ENCODE measurements around the gene RAB4B.
"Not testable (repeated sequence)": the region's sequence is repeated elsewhere in the genome, so short reads cannot be mapped to it uniquely, and the experiment has no call there.

The RAB4B gene

GRCh38 chr19:40833728-40834533, 55.9 kb downstream of the RAB4B start (continued):
- peak; percentile 71; the same call in 1 of the 2 replicates for TF ChIP-seq ZNF692 (tag by site-specific recombination; IDR thresholded peaks at IDR 0.05)
- TF ChIP-seq SP7 (tag by site-specific recombination; IDR thresholded peaks at IDR 0.05), result peak; percentile 45; the same call in 1 of the 2 replicates
- 0 out of 2 replicates have a peak, but pooled peaks have one; percentile 15 for TF ChIP-seq KLF16 (tag by site-specific recombination; IDR thresholded peaks at IDR 0.05)
- TF ChIP-seq ZNF362 (tag by site-specific recombination; IDR thresholded peaks at IDR 0.05), result peak; percentile 79
- peak; percentile 55 for TF ChIP-seq PRDM10 (tag by site-specific recombination; IDR thresholded peaks at IDR 0.05)

- ChIA-PET CTCF (interaction anchor here (0.6 to 1.0 kb wide), 2 partner anchors 17 to 29 kb away, joined by 3 to 5 read pairs; no protein-coding TSS in a partner anchor), POLR2A (interaction anchor here (0.7 to 1.0 kb wide), 2 partner anchors 120 to 123 kb away, joined by 3 to 4 read pairs; partner anchors contain the start of genes COQ8B and ITPKC)
Observed at GRCh38 chr19:40836754-40837429, 58.8 kb downstream of the RAB4B start.

GRCh38 chr19:40838477-40838876, 60.4 kb downstream of the RAB4B start:
- CTCF ChIA-PET, result interaction anchor here (0.6 to 0.9 kb wide), 2 partner anchors 19 to 289 kb away, joined by 3 read pairs; no protein-coding TSS in a partner anchor
- H3K4me3 ChIP-seq (ENCODE audit: low read depth, low read length); H3K27ac ChIP-seq (ENCODE audit: extremely low read depth, low read depth, low read length); H3K36me3 ChIP-seq (ENCODE audit: control insufficient read depth in 2 of 2, insufficient read depth in 1 of 2, low read length in 2 of 2); H3K9me3 ChIP-seq (ENCODE audit: control insufficient read depth, insufficient read depth, low read depth, low read length); H3K4me1 ChIP-seq (ENCODE audit: control insufficient read depth, insufficient read depth, low read length); POLR2A ChIA-PET: not testable (repeated sequence)
- TF ChIP-seq PRDM1 (tag by site-specific recombination; IDR thresholded peaks at IDR 0.05) (peak; percentile 95), ZNF148 (tag by site-specific recombination; IDR thresholded peaks at IDR 0.05; ENCODE audit: borderline replicate concordance) (0 out of 2 replicates have a peak, but pooled peaks have one; percentile 51), ZNF555 (tag by site-specific recombination; conservative IDR thresholded peaks at IDR 0.05) (0 out of 2 replicates have a peak, but pooled peaks have one; percentile 9), ZNF366 (tag by site-specific recombination; conservative IDR thresholded peaks at IDR 0.05) (peak; percentile 99), ZNF521 (tag by site-specific recombination; IDR thresholded peaks at IDR 0.05) (peak; percentile 71; the same call in 1 of the 2 replicates), ZNF112 (tag by site-specific recombination; IDR thresholded peaks at IDR 0.05) (peak; percentile 50; the same call in 1 of the 2 replicates)

More at GRCh38 chr19:40836754-40837429, 58.8 kb downstream of the RAB4B start:
- H3K9me3 ChIP-seq (ENCODE audit: control insufficient read depth, insufficient read depth, low read depth, low read length), result no peaks in the 10 kb centered on the region
- peak; percentile 72 for TF ChIP-seq EGR2 (tag by site-specific recombination; IDR thresholded peaks at IDR 0.05; ENCODE audit: low read depth)
- TF ChIP-seq ZNF670 (tag by site-specific recombination; IDR thresholded peaks at IDR 0.05; ENCODE audit: low read depth), result no peak
- TF ChIP-seq ZFHX2 (tag by site-specific recombination; conservative IDR thresholded peaks at IDR 0.05), result peak; percentile 85
- peaks cover 18% of the 10 kb centered on the region for H3K4me1 ChIP-seq (ENCODE audit: control insufficient read depth, insufficient read depth, low read length)
- no peak overlapping the region for H3K27ac ChIP-seq (ENCODE audit: extremely low read depth, low read depth, low read length)
- H3K36me3 ChIP-seq (ENCODE audit: control insufficient read depth in 2 of 2, insufficient read depth in 1 of 2, low read length in 2 of 2), result no peaks in the 10 kb centered on the region; a peak in 1 of 3 replicates
- H3K4me3 ChIP-seq (ENCODE audit: low read depth, low read length), result no peak overlapping the region

- H3K4me1 ChIP-seq (ENCODE audit: control insufficient read depth, insufficient read depth, low read length); H3K4me3 ChIP-seq (ENCODE audit: low read depth, low read length); H3K27ac ChIP-seq (ENCODE audit: extremely low read depth, low read depth, low read length); H3K36me3 ChIP-seq (ENCODE audit: control insufficient read depth in 2 of 2, insufficient read depth in 1 of 2, low read length in 2 of 2); CTCF ChIA-PET; H3K9me3 ChIP-seq (ENCODE audit: control insufficient read depth, insufficient read depth, low read depth, low read length); POLR2A ChIA-PET: not testable (repeated sequence)
Observed at GRCh38 chr19:40842012-40842411, 64.0 kb downstream of the RAB4B start.
